Esophagus squamous epithelium (tissue), 5 donors: ENCODE results near the gene ERCC1. TPM values are rescaled to one million over a fixed set of nuclear protein-coding genes. Genes with fewer than 3 reads are reported as not detected.

Experiments used
- DNase-seq: peaks from one replicate; lab custom pipeline; 2025; lab: John Stamatoyannopoulos, UW
- H3K27ac ChIP-seq, 4 donors: fragments of 200-600 bp; sonication (generic); one replicate each; pipeline ENCODE4 v1.5.1; 2016 to 2019; ENCODE audit warnings: mild to moderate bottlenecking in 1 of 4
- H3K27me3 ChIP-seq, 4 donors: fragments of 200-600 bp; sonication (generic); 1 replicate in 3 of 4; 2 replicates in 1 of 4; pipeline versions ENCODE4 v1.5.1 to v1.6.0; 2017 to 2021; ENCODE audit warnings: antibody characterized with exemption in 1 of 4
- H3K36me3 ChIP-seq, 3 donors: fragments of 200-600 bp; sonication (generic); one replicate each; pipeline ENCODE4 v1.5.1; 2016 to 2019
- H3K4me1 ChIP-seq, 3 donors: fragments of 200-600 bp; sonication (generic); one replicate each; pipeline ENCODE4 v1.5.1; 2017 to 2019
- H3K4me3 ChIP-seq, 4 donors: fragments of 200-600 bp; sonication (generic); 1 replicate in 3 of 4; 2 replicates in 1 of 4; pipeline ENCODE4 v1.5.1; 2016 to 2019; ENCODE audit warnings: mild to moderate bottlenecking in 2 of 4, moderate library complexity in 1 of 4
- H3K9me3 ChIP-seq, 3 donors: fragments of 200-600 bp; sonication (generic); one replicate each; pipeline ENCODE4 v1.5.1; 2016 to 2019
- CTCF ChIP-seq, 6 experiments: fragments of 450-650 bp in 4 of 6; fragments of 200-600 bp in 2 of 6; sonication (generic) in 2 of 6; IDR thresholded peaks; one replicate each; pipeline ENCODE4 v1.5.1; 2016 to 2019; ENCODE audit warnings: antibody characterized with exemption in 6 of 6, mild to moderate bottlenecking in 4 of 6, moderate library complexity in 4 of 6
- POLR2A ChIP-seq, 4 donors: fragments of 450-650 bp; IDR thresholded peaks; one replicate each; pipeline ENCODE4 v1.6.1; 2017; ENCODE audit warnings: antibody characterized with exemption in 4 of 4, mild to moderate bottlenecking in 4 of 4, moderate library complexity in 3 of 4
- WGBS, 2 donors: methylation state at CpG; one replicate each; pipeline ENCODE4 v1.1.5; 2018; 5-methylcytosine and 5-hydroxymethylcytosine counted together
- intact Hi-C: fragments of 100-400 bp; cut with DNase I; formaldehyde crosslinking; loops from one replicate; pipeline ENCODE4 v1.15.0; 2022
- total RNA-seq, 4 donors: library from RNA; depleted of rRNA; stranded (reverse); fragments of >200 nt; gene quantifications; one replicate each; pipeline ENCODE4 v1.1.0, GENCODE V29; 2016
- donor health status: DM: yes; HTN: yes; CAD: no.

ERCC1 gene
- total RNA-seq, 4 donors from 2014 or later: 27.7 to 80.9 (median 48.5) TPM

DNA sequence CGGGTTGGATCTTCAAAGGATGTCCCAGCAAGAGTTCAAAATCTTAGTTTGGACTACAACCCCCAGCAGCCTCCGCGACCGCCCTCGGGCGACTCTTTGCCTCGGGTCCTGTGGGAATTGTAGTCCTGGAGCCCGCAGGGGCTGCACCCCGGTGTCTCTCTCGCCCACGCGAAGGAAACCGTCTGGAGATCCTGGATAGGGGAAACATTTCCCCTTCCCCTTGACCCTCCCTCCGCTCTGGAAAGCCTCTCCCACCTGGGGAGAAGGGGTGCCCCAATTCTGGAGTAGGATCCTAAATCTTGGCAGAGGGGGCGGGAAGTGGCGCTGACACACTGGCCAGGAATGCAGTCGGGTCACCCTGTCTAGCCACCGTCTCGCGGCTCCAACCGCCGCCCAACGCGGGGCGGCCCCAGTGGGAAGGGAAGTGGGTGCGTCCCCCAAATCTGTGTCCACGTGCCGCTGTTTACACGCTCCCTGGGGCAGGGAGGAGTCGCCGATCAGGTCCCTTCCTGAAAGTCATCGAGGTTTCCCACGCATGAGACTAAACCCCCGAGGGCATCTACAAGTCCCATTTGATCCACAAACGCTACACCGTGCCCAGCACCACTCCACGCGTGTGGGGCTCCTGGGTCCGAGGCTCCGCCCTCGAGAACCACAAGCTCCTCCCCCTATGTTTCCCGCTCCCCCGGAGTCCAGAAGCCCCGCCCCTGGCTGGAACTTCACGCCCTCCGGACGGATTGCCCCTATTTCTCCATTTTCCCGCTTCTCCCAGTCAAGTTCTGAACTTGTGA is 18.1 kb downstream of the ERCC1 start:
- no peaks in the 10 kb centered on the region for H3K9me3 ChIP-seq
- peaks cover 12 to 75% (median 14%) of the 10 kb centered on the region in 3 donors for H3K4me1 ChIP-seq
- TF ChIP-seq POLR2A (IDR thresholded peaks at IDR 0.05): no peak
- TF ChIP-seq CTCF (IDR thresholded peaks at IDR 0.05): no peak
- intact Hi-C loops: no loop called here
- H3K36me3 ChIP-seq: peaks cover 0 to 29% (median 0%) of the 10 kb centered on the region in 3 donors
- no peak for DNase-seq
- 0 to 1% methylated on average over 1 to 18 of the region's 48 CpGs for WGBS, 2 donors
- H3K4me3 ChIP-seq: peak overlapping the region; percentile 56 to 81 (median 69)
- peaks cover 0 to 29% (median 2%) of the 10 kb centered on the region in 4 donors for H3K27me3 ChIP-seq
- peak overlapping the region; percentile 91 to 100 (median 94) for H3K27ac ChIP-seq

DNA sequence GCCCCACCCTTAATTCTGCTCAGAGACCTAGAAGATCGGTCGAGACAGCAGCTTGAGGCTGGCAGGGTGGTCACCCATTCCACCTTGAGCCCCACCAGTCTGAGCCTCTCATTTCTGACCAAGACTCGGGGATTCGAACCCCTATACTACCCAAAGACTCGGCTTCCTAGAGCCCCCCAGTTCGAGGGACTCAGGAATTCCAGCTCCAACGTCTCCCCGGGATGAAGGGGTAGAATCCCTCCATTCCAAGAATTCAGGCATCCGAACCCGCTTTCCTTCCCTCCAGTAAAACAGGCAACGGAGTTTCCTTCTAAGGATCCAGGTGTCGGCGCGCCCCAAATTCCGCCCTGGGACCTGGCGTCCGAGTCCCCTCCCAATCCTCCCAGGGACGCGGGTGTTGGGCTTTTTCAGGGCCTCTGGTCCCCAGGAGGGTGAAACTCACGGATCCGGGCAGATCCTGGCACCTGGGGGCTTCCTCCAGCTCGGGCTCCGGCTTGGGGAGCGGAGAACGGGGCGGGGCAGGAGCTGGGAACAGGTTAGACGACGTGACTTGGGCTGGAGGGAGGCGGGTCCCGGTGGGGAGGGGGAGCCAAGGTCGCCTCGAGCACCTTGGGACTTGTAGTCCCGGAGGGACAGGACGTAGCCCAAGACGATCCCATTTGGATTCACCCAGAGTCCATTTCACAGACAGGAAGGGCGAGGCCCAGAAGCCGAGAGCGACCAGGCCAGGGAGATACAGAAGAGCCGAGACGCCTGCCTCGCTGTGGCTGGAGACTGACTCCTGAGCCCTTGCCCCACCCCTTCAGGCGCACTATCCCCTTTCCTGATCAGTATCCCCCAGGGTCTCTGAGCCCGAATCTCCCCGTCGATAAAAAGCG is 18.9 kb downstream of the ERCC1 start, which contains the start of gene PPP1R13L:
PPP1R13L (minus strand) TSS at position 513 of the 878 bp plus-strand sequence. CDS start 6,751 bp downstream, outside the sequence.
- TF ChIP-seq CTCF (IDR thresholded peaks at IDR 0.05): peak in 1 of 6 experiments; percentile 14
- TF ChIP-seq POLR2A (IDR thresholded peaks at IDR 0.05): peak in 3 of 4 donors; percentile 54 to 89 (median 70)
- Histone ChIP-seq H3K4me3 (peak within 1 kb of the TSS; percentile 56 to 81 (median 69)), H3K27ac (peak within 1 kb of the TSS; percentile 91 to 100 (median 94)), H3K36me3 (peaks cover 0 to 29% (median 0%) of the 10 kb centered on the region in 3 donors), H3K4me1 (peaks cover 14 to 83% (median 15%) of the 10 kb centered on the region in 3 donors), H3K9me3 (no peaks in the 10 kb centered on the region), H3K27me3 (peaks cover 0 to 29% (median 2%) of the 10 kb centered on the region in 4 donors)
- DNase-seq: no peak
- intact Hi-C loops: no loop called here
- WGBS, 2 donors: 3 to 10% methylated on average over 10 to 21 of the region's 46 CpGs

DNA sequence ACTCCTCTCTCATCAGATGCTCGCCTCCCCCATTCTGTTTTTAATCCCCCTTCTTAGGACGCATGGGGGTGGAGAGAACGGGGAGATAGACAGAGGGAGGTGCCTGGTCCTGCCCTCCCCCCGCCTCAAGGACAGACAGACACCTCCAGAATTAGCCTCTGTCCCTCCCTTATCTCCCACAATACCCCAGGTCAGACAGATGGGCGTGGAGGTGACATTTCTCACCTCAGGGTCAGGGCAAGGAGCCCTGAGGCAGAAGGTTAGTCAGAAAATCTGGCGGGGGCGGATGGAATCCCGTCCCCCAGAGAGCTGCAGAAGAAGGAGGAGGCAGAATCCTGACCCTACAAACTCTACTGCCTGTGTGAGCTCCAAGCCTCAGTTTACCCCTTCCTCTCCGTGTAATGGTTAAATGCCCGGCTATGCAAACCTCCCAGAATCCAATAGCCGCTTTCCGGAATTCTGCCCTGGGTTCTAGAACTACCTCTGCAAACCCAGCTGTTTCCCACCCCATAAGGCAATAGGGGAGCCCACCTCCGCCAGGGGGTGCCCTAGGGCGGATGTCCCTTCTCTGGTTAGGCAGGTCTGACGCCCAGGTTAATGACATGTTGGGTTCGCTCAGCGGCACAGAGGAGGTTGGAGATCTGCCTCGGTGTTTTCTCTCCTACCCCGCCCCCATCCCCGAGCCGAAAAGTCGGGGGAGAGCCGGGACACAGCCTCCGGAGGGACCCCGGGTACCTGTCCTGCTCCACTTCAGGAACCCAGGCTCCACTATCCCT is 19.7 kb downstream of the ERCC1 start:
- intact Hi-C loops: no loop called here
- peak in 5 of 6 experiments; percentile 34 to 59 (median 42) for TF ChIP-seq CTCF (IDR thresholded peaks at IDR 0.05)
- peak in 1 of 4 donors; percentile 46 for TF ChIP-seq POLR2A (IDR thresholded peaks at IDR 0.05)
- peaks cover 0 to 31% (median 0%) of the 10 kb centered on the region in 3 donors for H3K36me3 ChIP-seq
- H3K27me3 ChIP-seq: peaks cover 0 to 29% (median 2%) of the 10 kb centered on the region in 4 donors
- H3K9me3 ChIP-seq: no peaks in the 10 kb centered on the region
- 8 to 24% methylated on average over 9 to 18 of the region's 25 CpGs for WGBS, 2 donors
- DNase-seq: no peak
- peak overlapping the region; percentile 56 to 81 (median 69) for H3K4me3 ChIP-seq
- peaks cover 15 to 91% (median 18%) of the 10 kb centered on the region in 3 donors for H3K4me1 ChIP-seq
- peak overlapping the region; percentile 91 to 100 (median 94) for H3K27ac ChIP-seq

GRCh38 chr19:45403272-45403671 is 20.4 kb downstream of the ERCC1 start:
- WGBS, 2 donors: 40 to 58% methylated on average over 3 to 4 of the region's 4 CpGs
- TF ChIP-seq CTCF (IDR thresholded peaks at IDR 0.05): no peak
- TF ChIP-seq POLR2A (IDR thresholded peaks at IDR 0.05): no peak
- peak overlapping the region; percentile 56 to 81 (median 69) for H3K4me3 ChIP-seq

More at GRCh38 chr19:45403272-45403671, 20.4 kb downstream of the ERCC1 start:
- H3K4me1 ChIP-seq: peaks cover 21 to 96% (median 24%) of the 10 kb centered on the region in 3 donors
- H3K9me3 ChIP-seq: no peaks in the 10 kb centered on the region
- intact Hi-C loops: no loop called here
- peak overlapping the region; percentile 91 to 100 (median 94) for H3K27ac ChIP-seq
- DNase-seq: no peak
- peaks cover 0 to 29% (median 2%) of the 10 kb centered on the region in 4 donors for H3K27me3 ChIP-seq
- H3K36me3 ChIP-seq: peaks cover 0 to 31% (median 0%) of the 10 kb centered on the region in 3 donors
